ENCODE measurements around the gene NFIX. TPM values are rescaled to one million over a fixed set of nuclear protein-coding genes. Genes with fewer than 3 reads are reported as not detected.

NFIX gene
- total and polyA plus RNA-seq, 2 experiments from 2014 or later = 0.06 to 0.14 TPM

- TF ChIP-seq ZNF462 (CRISPR knock-in tag; IDR thresholded peaks at IDR 0.05) (no peak), EZH2 (IDR thresholded peaks at IDR 0.05; ENCODE audit: low read depth, unreplicated experiment) (no peak), ZNF114 (CRISPR knock-in tag; IDR thresholded peaks at IDR 0.05) (no peak)
Measured at GRCh38 chr19:13076320-13076719, 81.0 kb downstream of the NFIX start (continued).

GRCh38 chr19:13076787-13077186 lies 81.5 kb downstream of the NFIX start:
- no peak for ATAC-seq
- H3K27ac Mint-ChIP-seq = no peak overlapping the region
- Histone ChIP-seq H3K4me1 (ENCODE audit: insufficient read depth) (peaks cover 27% of the 10 kb centered on the region), H2AFZ (peak overlapping the region; percentile 80), H3K27me3 (ENCODE audit: insufficient read depth) (peaks cover 8% of the 10 kb centered on the region; the same call in 1 of the 2 replicates), H3K4me2 (peak overlapping the region; percentile 72; the same call in 1 of the 2 replicates), H3K79me2 (replicated peaks; ENCODE audit: insufficient read depth) (no peaks in the 10 kb centered on the region), H3K36me3 (ENCODE audit: insufficient read depth) (no peaks in the 10 kb centered on the region), H3F3A (replicated peaks; ENCODE audit: low read depth) (no peaks in the 10 kb centered on the region), H3K27ac (ENCODE audit: low read depth) (no peak overlapping the region), H3K9me2 (ENCODE audit: insufficient read depth) (no peaks in the 10 kb centered on the region), H4K20me1 (replicated peaks; ENCODE audit: insufficient read depth) (no peaks in the 10 kb centered on the region), H3K4me3 (no peak overlapping the region)
- no peaks in the 10 kb centered on the region for H3K36me3 Mint-ChIP-seq (ENCODE audit: low read depth)
- H3K9me3 Mint-ChIP-seq = no peaks in the 10 kb centered on the region
- no peak for DNase-seq (ENCODE audit: low spot score)
- peaks cover 26% of the 10 kb centered on the region for H3K4me1 Mint-ChIP-seq
- H3K27me3 Mint-ChIP-seq (ENCODE audit: insufficient read depth, low read depth, poor library complexity) = peaks cover 31% of the 10 kb centered on the region
- no peak overlapping the region for H3K4me3 Mint-ChIP-seq
- TF ChIP-seq POLR2AphosphoS5 (IDR thresholded peaks at IDR 0.05; ENCODE audit: low read depth) (no peak), EZH2 (IDR thresholded peaks at IDR 0.05; ENCODE audit: low read depth, unreplicated experiment) (no peak), ETS1 (IDR thresholded peaks at IDR 0.05) (no peak), EZH2phosphoT487 (IDR thresholded peaks at IDR 0.05; ENCODE audit: unreplicated experiment) (no peak), JUNB (IDR thresholded peaks at IDR 0.05; ENCODE audit: unreplicated experiment) (no peak), ZNF462 (CRISPR knock-in tag; IDR thresholded peaks at IDR 0.05) (no peak), STAT1 (IDR thresholded peaks at IDR 0.05; ENCODE audit: unreplicated experiment) (no peak)

Data from GM23338 (cell line).